NCI-H187 treated with DMSO at 0.1 percent for 48 hours (cell line): ENCODE results near the gene COPG2.
A peak's percentile ranks its signal among the peaks of the same experiment; 100 is the strongest.
"Not testable (repeated sequence)": the region's sequence is repeated elsewhere in the genome, so short reads cannot be mapped to it uniquely, and the experiment has no call there.

Experiments
- DNase-seq: peaks from one replicate; lab custom pipeline; 2025; lab: John Stamatoyannopoulos, UW

Gene COPG2, protein sequence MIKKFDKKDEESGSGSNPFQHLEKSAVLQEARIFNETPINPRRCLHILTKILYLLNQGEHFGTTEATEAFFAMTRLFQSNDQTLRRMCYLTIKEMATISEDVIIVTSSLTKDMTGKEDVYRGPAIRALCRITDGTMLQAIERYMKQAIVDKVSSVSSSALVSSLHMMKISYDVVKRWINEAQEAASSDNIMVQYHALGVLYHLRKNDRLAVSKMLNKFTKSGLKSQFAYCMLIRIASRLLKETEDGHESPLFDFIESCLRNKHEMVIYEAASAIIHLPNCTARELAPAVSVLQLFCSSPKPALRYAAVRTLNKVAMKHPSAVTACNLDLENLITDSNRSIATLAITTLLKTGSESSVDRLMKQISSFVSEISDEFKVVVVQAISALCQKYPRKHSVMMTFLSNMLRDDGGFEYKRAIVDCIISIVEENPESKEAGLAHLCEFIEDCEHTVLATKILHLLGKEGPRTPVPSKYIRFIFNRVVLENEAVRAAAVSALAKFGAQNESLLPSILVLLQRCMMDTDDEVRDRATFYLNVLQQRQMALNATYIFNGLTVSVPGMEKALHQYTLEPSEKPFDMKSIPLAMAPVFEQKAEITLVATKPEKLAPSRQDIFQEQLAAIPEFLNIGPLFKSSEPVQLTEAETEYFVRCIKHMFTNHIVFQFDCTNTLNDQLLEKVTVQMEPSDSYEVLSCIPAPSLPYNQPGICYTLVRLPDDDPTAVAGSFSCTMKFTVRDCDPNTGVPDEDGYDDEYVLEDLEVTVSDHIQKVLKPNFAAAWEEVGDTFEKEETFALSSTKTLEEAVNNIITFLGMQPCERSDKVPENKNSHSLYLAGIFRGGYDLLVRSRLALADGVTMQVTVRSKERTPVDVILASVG

GRCh38 chr7:130668258-130669084 lies at the start of gene COPG2:
TSS of gene COPG2 (minus strand) at chr7:130668748. CDS start at chr7:130668668, 80 bp downstream.
- DNase-seq, result peak; percentile 44

- DNase-seq, result no peak
Measured at GRCh38 chr7:130712416-130712815, 43.9 kb upstream of the COPG2 start.

- no peak for DNase-seq
Measured at GRCh38 chr7:130708766-130709165, 40.2 kb upstream of the COPG2 start.

DNA sequence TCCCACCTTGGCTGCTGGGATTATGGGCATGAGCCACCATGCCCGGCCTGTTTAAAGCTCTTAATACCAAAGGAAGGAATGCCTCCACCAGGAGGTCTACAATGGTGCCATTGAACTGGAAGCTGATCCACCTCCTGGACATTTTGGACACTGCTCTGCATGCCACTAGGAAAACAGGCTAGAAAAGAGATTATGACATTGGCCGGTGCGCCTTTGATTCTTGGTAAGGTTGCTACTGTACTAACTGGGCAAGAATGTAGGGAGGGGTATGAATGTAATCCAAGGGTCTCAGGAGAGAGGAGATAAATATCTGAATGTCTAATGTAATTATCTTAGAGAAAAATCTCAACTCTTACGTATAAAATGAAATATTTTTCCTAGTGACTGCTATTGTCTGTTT lies 39.5 kb upstream of the COPG2 start:
- no peak for DNase-seq

DNA sequence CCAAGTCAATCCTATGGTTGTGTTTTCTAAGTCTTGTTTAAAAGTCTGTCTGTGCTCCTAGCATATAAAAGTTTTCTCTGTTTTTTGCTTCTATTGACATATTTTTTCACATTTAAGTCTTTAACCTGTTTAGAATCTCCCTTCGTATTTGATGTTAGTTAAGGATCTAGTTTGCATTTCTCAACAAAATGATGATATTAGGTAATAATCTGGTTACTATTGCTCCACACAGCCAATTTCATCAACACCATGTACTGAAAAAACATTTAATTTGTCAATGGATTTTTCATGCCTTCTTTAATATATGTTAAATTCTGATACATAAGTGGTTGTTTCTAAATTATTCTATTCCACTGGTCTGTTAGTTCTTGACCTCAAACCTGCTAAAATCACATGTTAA lies 35.3 kb upstream of the COPG2 start:
- no peak for DNase-seq

GRCh38 chr7:130701650-130702049 lies 33.1 kb upstream of the COPG2 start:
- no peak for DNase-seq

GRCh38 chr7:130700760-130701159 lies 32.2 kb upstream of the COPG2 start:
- DNase-seq, result no peak

- DNase-seq, result no peak
Measured at GRCh38 chr7:130699686-130700085, 31.1 kb upstream of the COPG2 start.

DNA sequence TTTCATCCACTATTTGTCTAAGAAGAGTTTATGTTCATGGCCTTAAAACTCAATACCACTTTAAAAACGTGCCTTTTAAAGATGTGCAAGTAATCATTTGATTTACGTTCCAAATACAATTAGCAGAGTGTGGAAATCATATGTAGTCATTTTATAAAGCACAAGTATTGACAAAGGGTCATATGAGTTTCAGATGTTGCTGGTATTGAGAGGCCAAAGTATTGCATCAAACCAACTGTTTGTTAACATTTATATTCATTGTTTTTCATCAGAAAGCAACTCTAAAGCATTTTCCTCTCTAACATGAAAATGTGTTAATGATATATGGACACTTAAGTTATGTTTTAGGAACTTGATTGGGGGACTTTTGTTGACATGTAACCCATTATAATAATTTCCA lies 29.3 kb upstream of the COPG2 start:
- DNase-seq, result no peak

DNA sequence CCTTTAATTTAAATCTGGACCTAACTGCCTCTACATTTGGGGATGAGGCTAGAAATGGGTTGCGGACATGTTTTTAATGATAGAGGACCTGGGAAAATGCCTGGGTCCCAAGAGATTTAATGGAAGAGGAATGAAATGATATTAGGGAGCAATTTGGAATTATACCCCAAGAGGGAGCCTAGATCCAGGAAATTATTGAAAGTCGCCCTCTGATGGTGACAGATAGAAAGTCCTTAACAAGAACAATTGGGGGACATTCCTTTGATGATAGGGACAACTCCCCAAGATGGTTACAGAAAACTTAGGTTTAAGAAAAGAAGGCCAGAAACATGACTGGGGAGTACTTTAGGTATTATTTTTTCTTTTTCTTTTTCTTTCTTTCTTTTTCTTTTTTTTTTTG lies 27.3 kb upstream of the COPG2 start:
- DNase-seq, result no peak

GRCh38 chr7:130692396-130692795 lies 23.8 kb upstream of the COPG2 start:
- not testable (repeated sequence) for DNase-seq

- DNase-seq, result no peak
Measured at GRCh38 chr7:130689683-130690082, 21.1 kb upstream of the COPG2 start.

DNA sequence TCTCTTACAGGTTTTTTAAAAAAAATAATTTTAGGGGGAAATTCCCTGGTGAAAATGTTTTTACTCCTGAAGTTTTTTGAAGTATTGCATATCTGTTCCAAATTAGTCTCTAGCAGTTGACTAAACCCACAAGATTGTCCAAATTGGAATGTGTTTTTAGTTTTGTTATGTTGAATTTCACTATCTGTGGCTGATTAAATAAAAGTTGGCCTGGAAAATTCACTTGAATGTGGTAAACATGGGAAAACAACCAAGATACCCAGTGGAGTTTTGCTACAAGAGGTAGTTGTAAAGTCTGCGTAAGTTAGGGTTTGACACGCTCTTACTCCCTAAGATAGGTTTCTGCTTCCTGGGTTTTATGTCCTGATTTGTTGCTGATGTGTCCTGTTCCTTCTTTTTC lies 14.5 kb upstream of the COPG2 start:
- DNase-seq, result no peak

DNA sequence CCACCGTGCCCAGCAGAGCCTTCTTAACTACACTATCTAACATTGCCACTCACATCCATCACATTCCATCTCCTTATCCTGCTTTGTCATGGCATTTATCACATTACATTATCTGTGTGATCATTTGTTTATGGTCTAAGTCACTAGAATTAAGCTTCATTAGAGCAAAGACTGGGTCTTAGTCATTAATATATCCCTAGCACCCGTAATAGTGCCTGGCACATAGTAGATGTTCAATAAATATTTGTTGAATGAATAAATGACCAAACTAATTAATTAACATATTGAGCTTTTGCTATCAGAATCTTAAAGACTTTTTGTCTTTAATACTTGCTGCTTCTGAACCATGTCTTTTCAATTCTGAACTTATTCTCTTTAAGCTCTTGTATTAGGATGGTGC lies 5.9 kb upstream of the COPG2 start:
- DNase-seq, result no peak

DNA sequence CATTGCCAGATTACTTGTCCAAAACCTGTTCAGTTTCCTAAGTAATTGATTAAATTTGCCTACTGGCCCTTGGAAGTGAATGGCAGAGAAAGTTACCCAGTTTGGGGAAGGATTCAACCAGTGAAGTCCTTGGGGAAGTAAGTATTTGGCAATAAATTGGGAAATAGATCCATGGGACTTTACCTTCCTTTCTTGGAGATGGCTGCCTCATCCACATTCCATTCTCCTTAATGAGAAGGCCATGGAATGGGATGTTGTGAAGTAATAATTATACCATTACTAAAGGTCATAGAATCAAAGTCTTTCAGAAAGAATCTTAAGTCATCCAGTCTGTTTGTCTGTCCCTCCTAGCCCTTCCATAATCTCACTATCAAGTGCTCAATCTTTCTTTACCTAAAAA lies 4.5 kb upstream of the COPG2 start:
- DNase-seq, result no peak

DNA sequence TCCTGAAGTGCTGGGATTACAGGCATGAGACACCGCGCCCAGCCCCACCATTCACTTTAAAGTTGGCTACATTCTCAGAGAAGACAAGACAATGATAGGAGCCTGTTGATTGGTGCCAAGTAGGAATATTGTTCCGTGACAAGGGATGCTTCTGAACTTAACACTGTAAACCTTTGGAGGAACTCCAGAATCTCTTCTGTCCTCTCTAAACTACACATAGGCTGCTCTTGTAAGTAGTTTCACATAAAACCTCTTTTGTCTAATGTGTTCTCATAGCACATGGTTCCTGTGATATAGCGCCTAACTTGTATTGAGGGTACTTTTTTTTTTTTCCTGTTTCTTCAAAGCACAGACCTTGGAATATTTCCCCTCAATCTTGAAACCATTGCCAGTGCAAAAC lies 3.6 kb upstream of the COPG2 start:
- DNase-seq, result no peak

- DNase-seq, result no peak
Measured at GRCh38 chr7:130669085-130669700, 645 bp upstream of the COPG2 start.

DNA sequence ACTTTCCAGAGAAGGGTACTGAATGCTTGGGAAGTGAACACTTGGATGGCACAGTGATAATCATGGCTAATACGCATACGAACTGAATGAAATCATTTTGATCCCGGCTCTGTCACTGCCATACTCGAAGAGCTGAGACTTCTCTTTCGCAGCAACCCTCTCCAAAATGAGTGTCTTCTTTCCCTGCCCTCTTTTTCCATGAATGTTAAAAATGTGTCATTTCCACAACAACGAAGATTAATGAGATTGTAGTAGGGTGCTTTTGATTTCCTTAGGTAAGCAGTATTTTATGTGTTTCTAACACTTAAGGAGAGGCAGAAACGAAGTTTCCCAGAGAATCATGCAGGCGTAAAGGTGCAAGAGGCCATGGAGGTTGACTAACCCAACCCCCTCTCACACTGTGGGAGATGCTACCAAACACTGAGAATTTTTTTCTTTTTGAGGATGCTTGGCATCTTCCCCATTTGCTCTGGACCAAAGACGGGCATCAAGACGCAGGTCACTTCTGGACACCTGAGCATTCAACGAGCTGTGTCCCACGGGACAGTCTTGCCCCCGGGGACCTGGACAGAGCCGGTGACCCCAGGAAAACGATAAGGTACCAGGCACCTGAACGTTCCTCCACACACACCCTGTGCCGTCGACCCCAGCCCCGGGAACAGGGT lies 823 bp downstream of the COPG2 start:
- DNase-seq, result no peak

GRCh38 chr7:130662426-130662825 lies 6.1 kb downstream of the COPG2 start:
- DNase-seq, result no peak

GRCh38 chr7:130655286-130655685 lies 13.3 kb downstream of the COPG2 start:
- DNase-seq, result no peak

DNA sequence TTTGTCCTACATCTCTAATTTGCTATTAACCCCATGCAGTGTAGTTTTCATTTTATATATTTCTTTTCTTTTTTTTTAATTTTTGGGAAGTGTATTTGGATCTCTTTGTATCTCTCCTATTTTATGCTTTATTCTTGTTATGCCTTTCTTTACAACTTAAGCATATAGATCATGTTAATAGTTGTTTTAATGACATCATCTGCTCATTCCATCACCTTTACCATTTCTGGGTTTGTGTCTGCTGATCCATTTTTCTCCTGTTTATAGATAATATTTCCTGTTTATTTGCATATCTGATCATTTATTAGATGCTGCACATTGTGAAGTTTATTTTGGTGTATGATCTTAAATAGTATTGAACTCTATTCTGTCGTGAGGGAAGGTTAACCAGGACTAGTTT lies 13.7 kb downstream of the COPG2 start:
- no peak for DNase-seq
